Epithelial cell of esophagus (primary cell): Measurements from ENCODE around the gene FBXL17.

ENCODE experiments used
- DNase-seq: peaks from one replicate; pipeline ENCODE4 v3.0.0; 2010; ENCODE audit warnings: low read depth
- H3K4me3 ChIP-seq: 2 replicates; pipeline ENCODE4 v1.5.1; 2011; ENCODE audit warnings: mild to moderate bottlenecking, low read length, control low read depth
- TF ChIP-seq, protein P1 (sequence below): IDR thresholded peaks from 2 replicates; pipeline ENCODE4 v1.5.1; 2011; ENCODE audit warnings: low read depth, mild to moderate bottlenecking, low read length, control low read depth, inconsistent platforms; ENCODE audit not compliant: insufficient read depth; ENCODE audit errors: missing control alignments

Gene FBXL17

GRCh38 chr5:108361239-108361638, 20.7 kb downstream of the FBXL17 start:
- TF ChIP-seq, protein P1, sequence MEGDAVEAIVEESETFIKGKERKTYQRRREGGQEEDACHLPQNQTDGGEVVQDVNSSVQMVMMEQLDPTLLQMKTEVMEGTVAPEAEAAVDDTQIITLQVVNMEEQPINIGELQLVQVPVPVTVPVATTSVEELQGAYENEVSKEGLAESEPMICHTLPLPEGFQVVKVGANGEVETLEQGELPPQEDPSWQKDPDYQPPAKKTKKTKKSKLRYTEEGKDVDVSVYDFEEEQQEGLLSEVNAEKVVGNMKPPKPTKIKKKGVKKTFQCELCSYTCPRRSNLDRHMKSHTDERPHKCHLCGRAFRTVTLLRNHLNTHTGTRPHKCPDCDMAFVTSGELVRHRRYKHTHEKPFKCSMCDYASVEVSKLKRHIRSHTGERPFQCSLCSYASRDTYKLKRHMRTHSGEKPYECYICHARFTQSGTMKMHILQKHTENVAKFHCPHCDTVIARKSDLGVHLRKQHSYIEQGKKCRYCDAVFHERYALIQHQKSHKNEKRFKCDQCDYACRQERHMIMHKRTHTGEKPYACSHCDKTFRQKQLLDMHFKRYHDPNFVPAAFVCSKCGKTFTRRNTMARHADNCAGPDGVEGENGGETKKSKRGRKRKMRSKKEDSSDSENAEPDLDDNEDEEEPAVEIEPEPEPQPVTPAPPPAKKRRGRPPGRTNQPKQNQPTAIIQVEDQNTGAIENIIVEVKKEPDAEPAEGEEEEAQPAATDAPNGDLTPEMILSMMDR: no peak
- H3K4me3 ChIP-seq: no peak overlapping the region
- no peak for DNase-seq

DNA sequence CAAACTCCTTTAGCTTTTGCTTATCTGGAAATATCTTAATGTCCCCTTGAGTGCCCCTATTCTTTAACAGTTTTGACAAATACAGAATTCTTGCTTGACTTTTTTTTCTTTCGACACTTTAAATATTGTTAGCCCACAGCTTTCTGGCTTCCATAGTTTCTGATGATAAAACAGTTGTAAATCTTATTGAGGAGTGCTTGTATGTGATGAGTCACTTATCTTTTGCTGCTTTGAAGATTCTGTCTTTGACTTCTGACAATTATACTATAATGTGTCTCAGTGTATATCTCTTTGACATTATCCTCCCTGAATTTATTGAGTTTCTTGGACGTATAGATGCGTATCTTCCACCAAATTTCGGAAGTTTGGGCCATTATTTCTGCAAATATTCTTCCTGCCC, 21.6 kb downstream of the FBXL17 start:
- TF ChIP-seq, protein P1: no peak
- no peak overlapping the region for H3K4me3 ChIP-seq
- DNase-seq: no peak

DNA sequence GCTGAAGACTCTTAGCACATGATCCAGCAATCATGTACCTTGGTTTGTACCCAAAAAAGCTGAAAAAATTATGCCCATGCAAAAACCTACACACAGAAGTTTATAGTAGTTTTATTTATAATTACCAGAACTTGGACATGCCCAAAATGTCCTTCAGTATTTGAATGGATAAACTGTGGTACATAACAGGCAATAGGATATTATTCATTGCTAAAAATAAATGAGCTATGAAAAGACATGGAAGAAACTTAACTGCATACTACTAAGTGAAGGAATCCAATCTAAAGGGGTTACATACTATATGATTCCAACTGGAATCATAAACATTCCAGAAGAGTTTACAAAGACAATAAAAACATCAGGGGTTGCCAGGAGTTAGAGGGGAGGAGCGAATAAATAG, 25.6 kb downstream of the FBXL17 start:
- no peak for DNase-seq
- H3K4me3 ChIP-seq: no peak overlapping the region
- TF ChIP-seq, protein P1: no peak

DNA sequence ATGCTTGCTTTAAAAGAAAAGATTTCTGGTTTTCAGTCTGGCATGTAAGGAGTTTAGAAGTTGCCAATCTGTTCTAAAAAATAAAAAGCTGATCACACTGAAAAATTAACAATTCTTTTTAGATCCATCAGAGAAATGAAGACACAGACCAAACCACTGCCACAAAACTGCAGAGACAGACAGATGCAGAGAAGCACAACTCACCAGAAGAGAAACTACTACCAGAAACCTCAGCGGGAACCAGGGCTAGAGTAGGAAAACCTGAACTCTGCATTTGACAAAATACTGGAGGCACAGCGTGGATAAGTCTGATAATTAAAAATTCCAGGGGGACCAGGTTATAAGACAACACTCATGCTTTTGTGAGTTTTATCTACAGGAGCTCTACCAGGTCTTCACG, 28.8 kb downstream of the FBXL17 start:
- H3K4me3 ChIP-seq: no peak overlapping the region
- no peak for DNase-seq
- TF ChIP-seq, protein P1: no peak

DNA sequence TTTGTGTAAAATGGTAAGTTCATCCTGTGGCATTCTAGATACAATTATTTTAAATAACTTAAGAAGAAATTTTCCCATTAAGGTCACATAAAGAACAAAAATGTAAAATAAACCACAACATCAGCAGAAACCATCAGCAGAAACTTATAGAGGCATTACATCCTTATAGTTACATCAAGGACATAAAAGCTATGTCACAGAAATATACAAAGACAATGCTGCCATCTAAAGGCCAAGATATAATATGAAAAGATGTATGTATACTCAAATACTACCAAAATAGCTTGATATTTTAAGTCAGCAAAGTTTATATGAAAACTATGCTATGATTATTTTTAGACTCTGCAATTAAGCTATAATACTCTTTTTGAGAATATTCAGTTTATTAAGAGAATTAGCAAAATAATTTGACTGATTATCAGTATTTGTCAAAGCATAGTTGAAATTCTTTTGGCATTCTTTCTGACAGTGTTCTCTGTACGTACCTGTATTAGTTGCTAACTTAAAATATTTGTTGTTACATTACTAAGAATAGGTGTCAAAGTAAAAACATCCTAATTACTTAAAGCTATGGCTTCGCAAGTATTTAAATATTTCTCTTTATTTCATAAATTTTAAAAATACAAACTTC, 36.2 kb downstream of the FBXL17 start:
- TF ChIP-seq, protein P1: peak; percentile 23
- peak; percentile 63 for DNase-seq
- H3K4me3 ChIP-seq: no peak overlapping the region

GRCh38 chr5:108344103-108344822, 37.6 kb downstream of the FBXL17 start:
- no peak overlapping the region for H3K4me3 ChIP-seq
- DNase-seq: no peak
- TF ChIP-seq, protein P1: no peak
